HepG2 (cell line): ENCODE results near the gene LRP2.

Source experiments
- CREB3 ChIP-seq: sonication (generic); formaldehyde crosslinking; IDR thresholded peaks from 2 replicates; pipeline ENCODE4 v1.5.0; 2020; ENCODE audit warnings: missing genetic modification reagents
- CTCF ChIP-seq: sonication (generic); formaldehyde crosslinking; IDR thresholded peaks from 2 replicates; pipeline ENCODE4 v1.5.0; 2020; ENCODE audit warnings: mild to moderate bottlenecking, missing genetic modification reagents, moderate library complexity
- EZH2 ChIP-seq: conservative IDR thresholded peaks from 2 replicates; pipeline ENCODE4 v1.6.1; 2012; ENCODE audit warnings: mild to moderate bottlenecking, low read depth, low read length, moderate library complexity
- MAX ChIP-seq: IDR thresholded peaks from 2 replicates; pipeline ENCODE4 v1.6.1; 2012; ENCODE audit warnings: inconsistent platforms
- MAZ ChIP-seq, 2 experiments: sonication (generic) in 1 of 2; formaldehyde crosslinking in 1 of 2; IDR thresholded peaks; 2 replicates each; pipeline versions ENCODE4 v1.5.0 to v1.6.1; 2012 to 2020; ENCODE audit warnings: low read depth in 2 of 2, mild to moderate bottlenecking in 2 of 2, borderline replicate concordance in 1 of 2, improper control_type of control experiment in 1 of 2, low read length in 1 of 2, missing genetic modification reagents in 1 of 2, moderate library complexity in 1 of 2
- PBX3 ChIP-seq: sonication (generic); formaldehyde crosslinking; IDR thresholded peaks from 2 replicates; pipeline ENCODE4 v1.8.1; 2023; ENCODE audit warnings: missing genetic modification reagents, inconsistent platforms, borderline replicate concordance
- RAD21 ChIP-seq: fragments of 450-650 bp; formaldehyde crosslinking; IDR thresholded peaks from 2 replicates; pipeline ENCODE4 v1.5.0; 2020; ENCODE audit warnings: mild to moderate bottlenecking
- SIX4 ChIP-seq: sonication (generic); formaldehyde crosslinking; IDR thresholded peaks from 2 replicates; pipeline ENCODE4 v1.4.0; 2020; ENCODE audit warnings: missing genetic modification reagents
- USF2 ChIP-seq, 2 experiments: sonication (generic) in 1 of 2; formaldehyde crosslinking in 1 of 2; IDR thresholded peaks; 2 replicates each; pipeline versions ENCODE4 v1.5.1 to v1.6.1; 2011 to 2020; ENCODE audit warnings: borderline replicate concordance in 1 of 2, low read depth in 1 of 2, low read length in 1 of 2, mild to moderate bottlenecking in 1 of 2, missing genetic modification reagents in 1 of 2, moderate library complexity in 1 of 2
- ZNF598 ChIP-seq: sonication (generic); formaldehyde crosslinking; IDR thresholded peaks from 2 replicates; pipeline ENCODE4 v1.5.1; 2020; ENCODE audit warnings: mild to moderate bottlenecking, missing genetic modification reagents, borderline replicate concordance
- ZNF674 ChIP-seq: sonication (generic); formaldehyde crosslinking; IDR thresholded peaks from 2 replicates; pipeline ENCODE4 v1.5.0; 2020; ENCODE audit warnings: low read depth, mild to moderate bottlenecking, missing genetic modification reagents
- TF ChIP-seq, protein P1 (sequence below): sonication (generic); formaldehyde crosslinking; IDR thresholded peaks from 2 replicates; pipeline ENCODE4 v1.4.0; 2020; ENCODE audit warnings: low read depth, missing genetic modification reagents
- TF ChIP-seq, protein P2 (sequence below): sonication (generic); formaldehyde crosslinking; IDR thresholded peaks from 2 replicates; pipeline ENCODE4 v1.4.0; 2020; ENCODE audit warnings: missing genetic modification reagents

DNA sequence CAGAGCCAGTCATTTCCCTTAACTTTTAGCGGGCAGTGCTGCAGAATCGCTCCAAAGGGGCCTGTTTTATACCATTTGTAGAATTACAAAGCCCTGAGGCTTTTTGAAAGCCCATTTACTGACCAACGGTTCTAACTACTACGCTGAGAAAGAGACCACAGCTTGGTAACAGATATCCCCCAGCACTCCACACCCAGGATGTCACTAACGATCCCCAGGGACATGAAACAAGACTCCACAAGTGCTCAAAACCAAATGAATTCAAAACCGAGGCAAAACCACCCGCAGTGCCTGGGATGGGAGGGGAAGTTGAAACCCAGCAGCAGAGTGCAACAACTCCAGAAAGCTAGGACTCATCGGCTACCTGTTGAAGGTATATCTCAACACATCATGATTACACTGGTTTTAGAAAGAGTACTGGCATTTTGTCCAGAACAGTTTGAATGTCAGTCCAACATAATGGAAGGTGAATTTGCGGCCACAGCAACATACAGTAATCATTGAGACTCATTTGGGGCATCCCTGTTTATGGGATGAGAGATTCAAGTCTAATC is 33.6 kb upstream of the LRP2 start:
- TF ChIP-seq CREB3 (CRISPR knock-in tag) (no peak), ZNF598 (CRISPR knock-in tag) (no peak), EZH2 (no peak), CTCF (CRISPR knock-in tag) (no peak), PBX3 (CRISPR knock-in tag) (no peak), RAD21 (CRISPR knock-in tag) (no peak), MAZ (IDR thresholded peaks at IDR 0.05; ENCODE audit: borderline replicate concordance, low read depth, low read length) (no peak), MAZ (CRISPR knock-in tag; IDR thresholded peaks at IDR 0.05; ENCODE audit: low read depth) (no peak), USF2 (IDR thresholded peaks at IDR 0.05; ENCODE audit: low read depth, low read length) (no peak), USF2 (CRISPR knock-in tag; IDR thresholded peaks at IDR 0.05; ENCODE audit: borderline replicate concordance) (no peak), MAX (no peak), ZNF674 (no peak), SIX4 (CRISPR knock-in tag) (no peak)
- TF ChIP-seq, protein P1, sequence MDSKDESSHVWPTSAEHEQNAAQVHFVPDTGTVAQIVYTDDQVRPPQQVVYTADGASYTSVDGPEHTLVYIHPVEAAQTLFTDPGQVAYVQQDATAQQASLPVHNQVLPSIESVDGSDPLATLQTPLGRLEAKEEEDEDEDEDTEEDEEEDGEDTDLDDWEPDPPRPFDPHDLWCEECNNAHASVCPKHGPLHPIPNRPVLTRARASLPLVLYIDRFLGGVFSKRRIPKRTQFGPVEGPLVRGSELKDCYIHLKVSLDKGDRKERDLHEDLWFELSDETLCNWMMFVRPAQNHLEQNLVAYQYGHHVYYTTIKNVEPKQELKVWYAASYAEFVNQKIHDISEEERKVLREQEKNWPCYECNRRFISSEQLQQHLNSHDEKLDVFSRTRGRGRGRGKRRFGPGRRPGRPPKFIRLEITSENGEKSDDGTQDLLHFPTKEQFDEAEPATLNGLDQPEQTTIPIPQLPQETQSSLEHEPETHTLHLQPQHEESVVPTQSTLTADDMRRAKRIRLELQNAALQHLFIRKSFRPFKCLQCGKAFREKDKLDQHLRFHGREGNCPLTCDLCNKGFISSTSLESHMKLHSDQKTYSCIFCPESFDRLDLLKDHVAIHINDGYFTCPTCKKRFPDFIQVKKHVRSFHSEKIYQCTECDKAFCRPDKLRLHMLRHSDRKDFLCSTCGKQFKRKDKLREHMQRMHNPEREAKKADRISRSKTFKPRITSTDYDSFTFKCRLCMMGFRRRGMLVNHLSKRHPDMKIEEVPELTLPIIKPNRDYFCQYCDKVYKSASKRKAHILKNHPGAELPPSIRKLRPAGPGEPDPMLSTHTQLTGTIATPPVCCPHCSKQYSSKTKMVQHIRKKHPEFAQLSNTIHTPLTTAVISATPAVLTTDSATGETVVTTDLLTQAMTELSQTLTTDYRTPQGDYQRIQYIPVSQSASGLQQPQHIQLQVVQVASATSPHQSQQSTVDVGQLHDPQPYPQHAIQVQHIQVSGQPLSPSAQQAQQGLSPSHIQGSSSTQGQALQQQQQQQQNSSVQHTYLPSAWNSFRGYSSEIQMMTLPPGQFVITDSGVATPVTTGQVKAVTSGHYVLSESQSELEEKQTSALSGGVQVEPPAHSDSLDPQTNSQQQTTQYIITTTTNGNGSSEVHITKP (CRISPR knock-in tag): no peak
- TF ChIP-seq, protein P2, sequence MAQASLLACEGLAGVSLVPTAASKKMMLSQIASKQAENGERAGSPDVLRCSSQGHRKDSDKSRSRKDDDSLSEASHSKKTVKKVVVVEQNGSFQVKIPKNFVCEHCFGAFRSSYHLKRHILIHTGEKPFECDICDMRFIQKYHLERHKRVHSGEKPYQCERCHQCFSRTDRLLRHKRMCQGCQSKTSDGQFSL: no peak
